Gastrocnemius medialis (tissue), 4 donors: ENCODE measurements around the gene ST6GALNAC3. TPM values are rescaled to one million over a fixed set of nuclear protein-coding genes. Genes with fewer than 3 reads are reported as not detected.

ENCODE experiments used
- ATAC-seq, 2 donors: fragments of 150-250 bp; one replicate each; pipeline ENCODE4 v1.9.1; 2016
- DNase-seq, 2 donors: peaks; one replicate each; pipeline ENCODE4 v3.0.0-alpha.2; 2019
- H3K27ac ChIP-seq, 4 donors: fragments of 200-600 bp; sonication (generic); 1 replicate in 1 of 4; 2 replicates in 3 of 4; pipeline ENCODE4 v1.5.1; 2016 to 2018; ENCODE audit warnings: mild to moderate bottlenecking in 2 of 4, moderate library complexity in 1 of 4
- H3K27me3 ChIP-seq, 3 donors: fragments of 200-600 bp; sonication (generic) in 2 of 3; 1 replicate in 1 of 3; 2 replicates in 2 of 3; pipeline versions ENCODE4 v1.5.1 to v1.6.0; 2016 to 2019; ENCODE audit warnings: mild to moderate bottlenecking in 1 of 3, moderate library complexity in 1 of 3
- H3K36me3 ChIP-seq, 2 donors: fragments of 200-600 bp; sonication (generic) in 1 of 2; one replicate each; pipeline ENCODE4 v1.5.1; 2017 to 2018
- H3K4me1 ChIP-seq, 2 donors: fragments of 200-600 bp; sonication (generic) in 1 of 2; one replicate each; pipeline ENCODE4 v1.5.1; 2016 to 2017; ENCODE audit warnings: mild to moderate bottlenecking in 2 of 2
- H3K4me3 ChIP-seq, 4 donors: fragments of 200-600 bp; sonication (generic) in 3 of 4; 1 replicate in 1 of 4; 2 replicates in 3 of 4; pipeline ENCODE4 v1.5.1; 2016 to 2019; ENCODE audit warnings: mild to moderate bottlenecking in 2 of 4
- H3K9me3 ChIP-seq, 3 donors: fragments of 200-600 bp; sonication (generic) in 2 of 3; 1 replicate in 1 of 3; 2 replicates in 2 of 3; pipeline ENCODE4 v1.5.1; 2016 to 2019
- CTCF ChIP-seq, 5 experiments: fragments of 450-650 bp in 3 of 5; fragments of 200-600 bp in 2 of 5; sonication (generic) in 2 of 5; IDR thresholded peaks in 4 of 5; conservative IDR thresholded peaks in 1 of 5; 1 replicate in 4 of 5; 2 replicates in 1 of 5; pipeline ENCODE4 v1.5.1; 2016 to 2019; ENCODE audit warnings: antibody characterized with exemption in 5 of 5, mild to moderate bottlenecking in 3 of 5, moderate library complexity in 3 of 5
- POLR2A ChIP-seq, 2 donors: fragments of 450-650 bp; IDR thresholded peaks; one replicate each; pipeline ENCODE4 v1.6.1; 2017; ENCODE audit warnings: antibody characterized with exemption in 2 of 2, mild to moderate bottlenecking in 2 of 2, moderate library complexity in 2 of 2
- in situ Hi-C, 4 donors: fragments of 200-750 bp; cut with MboI; loops; one replicate each; pipeline versions ENCODE4 v1.15.0 to v1.8.0; 2017; ENCODE audit warnings: low sequenced_read_pairs in 4 of 4
- intact Hi-C: fragments of 100-400 bp; cut with DNase I; formaldehyde crosslinking; loops from one replicate; pipeline ENCODE4 v1.15.1; 2023; ENCODE audit warnings: low total_unique reads
- total RNA-seq, 4 donors: library from RNA; depleted of rRNA; stranded (reverse); fragments of >200 nt; gene quantifications; one replicate each; pipeline versions ENCODE4 v1.1.0 to v1.2.3, GENCODE V29; 2016

Gene ST6GALNAC3
- total RNA-seq, 4 donors from 2014 or later: 1.7 to 3.9 (median 2.8) TPM

GRCh38 chr1:76428028-76428427, 353.5 kb downstream of the ST6GALNAC3 start:
- no peaks in the 10 kb centered on the region for H3K9me3 ChIP-seq
- DNase-seq (no peak), ATAC-seq (no peak)
- no peak overlapping the region for H3K4me3 ChIP-seq
- intact Hi-C loops (no loop called here), in situ Hi-C loops (no loop called here)
- no peak overlapping the region for H3K27ac ChIP-seq
- no peaks in the 10 kb centered on the region for H3K27me3 ChIP-seq
- no peaks in the 10 kb centered on the region for H3K4me1 ChIP-seq
- no peaks in the 10 kb centered on the region for H3K36me3 ChIP-seq
- TF ChIP-seq CTCF (IDR thresholded peaks at IDR 0.05 in 4 of 5, conservative IDR thresholded peaks at IDR 0.05 in 1 of 5) (no peak), POLR2A (IDR thresholded peaks at IDR 0.05) (no peak)

GRCh38 chr1:76430531-76430930, 356.0 kb downstream of the ST6GALNAC3 start:
- no peaks in the 10 kb centered on the region for H3K27me3 ChIP-seq
- no peaks in the 10 kb centered on the region for H3K4me1 ChIP-seq
- no peaks in the 10 kb centered on the region for H3K9me3 ChIP-seq
- no peaks in the 10 kb centered on the region for H3K36me3 ChIP-seq
- H3K27ac ChIP-seq: no peak overlapping the region
- in situ Hi-C loops: no loop called here
- H3K4me3 ChIP-seq: no peak overlapping the region
- TF ChIP-seq CTCF (IDR thresholded peaks at IDR 0.05 in 4 of 5, conservative IDR thresholded peaks at IDR 0.05 in 1 of 5) (no peak), POLR2A (IDR thresholded peaks at IDR 0.05) (no peak)
- ATAC-seq (no peak), DNase-seq (no peak)
- intact Hi-C loops: no loop called here

GRCh38 chr1:76433526-76433925, 359.0 kb downstream of the ST6GALNAC3 start:
- ATAC-seq (no peak), DNase-seq (no peak)
- Histone ChIP-seq H3K36me3 (no peaks in the 10 kb centered on the region), H3K4me3 (no peak overlapping the region), H3K4me1 (no peaks in the 10 kb centered on the region), H3K27ac (no peak overlapping the region), H3K27me3 (no peaks in the 10 kb centered on the region), H3K9me3 (no peaks in the 10 kb centered on the region)
- intact Hi-C loops (no loop called here), in situ Hi-C loops (no loop called here)
- no peak for TF ChIP-seq CTCF (IDR thresholded peaks at IDR 0.05 in 4 of 5, conservative IDR thresholded peaks at IDR 0.05 in 1 of 5)
- TF ChIP-seq POLR2A (IDR thresholded peaks at IDR 0.05): no peak

- no peak overlapping the region for H3K4me3 ChIP-seq
- H3K27ac ChIP-seq: no peak overlapping the region
- DNase-seq (no peak), ATAC-seq (no peak)
- no peaks in the 10 kb centered on the region for H3K27me3 ChIP-seq
- intact Hi-C loops (no loop called here), in situ Hi-C loops (no loop called here)
- no peaks in the 10 kb centered on the region for H3K36me3 ChIP-seq
- TF ChIP-seq POLR2A (IDR thresholded peaks at IDR 0.05) (no peak), CTCF (IDR thresholded peaks at IDR 0.05 in 4 of 5, conservative IDR thresholded peaks at IDR 0.05 in 1 of 5) (no peak)
- H3K4me1 ChIP-seq: no peaks in the 10 kb centered on the region
- H3K9me3 ChIP-seq: no peaks in the 10 kb centered on the region
Measured at GRCh38 chr1:76443217-76443616, 368.7 kb downstream of the ST6GALNAC3 start.

GRCh38 chr1:76444773-76445172, 370.2 kb downstream of the ST6GALNAC3 start:
- in situ Hi-C loops (no loop called here), intact Hi-C loops (no loop called here)
- no peaks in the 10 kb centered on the region for H3K27me3 ChIP-seq
- no peaks in the 10 kb centered on the region for H3K9me3 ChIP-seq
- TF ChIP-seq CTCF (IDR thresholded peaks at IDR 0.05 in 4 of 5, conservative IDR thresholded peaks at IDR 0.05 in 1 of 5) (no peak), POLR2A (IDR thresholded peaks at IDR 0.05) (no peak)
- H3K36me3 ChIP-seq: no peaks in the 10 kb centered on the region
- ATAC-seq (no peak), DNase-seq (no peak)
- no peak overlapping the region for H3K27ac ChIP-seq
- H3K4me3 ChIP-seq: no peak overlapping the region
- no peaks in the 10 kb centered on the region for H3K4me1 ChIP-seq
